PFSK-1 (cell line): ENCODE measurements around the gene NARS2.

ENCODE experiments used
- POLR2AphosphoS5 ChIP-seq: IDR thresholded peaks from 2 replicates; pipeline ENCODE4 v1.6.1; 2012; ENCODE audit warnings: low read depth, mild to moderate bottlenecking, control low read depth, low read length, moderate library complexity
- REST ChIP-seq, 2 experiments: IDR thresholded peaks; 2 replicates each; pipeline versions ENCODE4 v1.6.1 to v1.8.0; 2011 to 2012; ENCODE audit warnings: low read depth in 2 of 2, low read length in 2 of 2, control low read depth in 1 of 2, inconsistent platforms in 1 of 2, mild to moderate bottlenecking in 1 of 2, moderate library complexity in 1 of 2; ENCODE audit not compliant: insufficient read depth in 1 of 2
- SIN3A ChIP-seq: IDR thresholded peaks from 2 replicates; pipeline ENCODE4 v1.6.1; 2012; ENCODE audit warnings: mild to moderate bottlenecking, low read length, moderate library complexity, borderline replicate concordance; ENCODE audit not compliant: insufficient read depth

GRCh38 chr11:78415338-78415737, 159.3 kb downstream of the NARS2 start:
- TF ChIP-seq SIN3A (no peak), REST (IDR thresholded peaks at IDR 0.05; ENCODE audit: insufficient read depth in 1 of 2, low read depth in 2 of 2, low read length in 2 of 2) (no peak), POLR2AphosphoS5 (no peak)
